ENCODE data around the gene PARD6G. TPM values are rescaled to one million over a fixed set of nuclear protein-coding genes. Genes with fewer than 3 reads are reported as not detected.

Gene PARD6G
- total RNA-seq, 1 experiment from 2014 or later: 1.5 TPM

- no peak overlapping the region for H3K4me3 Mint-ChIP-seq (ENCODE audit: low read depth, unreplicated experiment)
- TF ChIP-seq, protein P1, sequence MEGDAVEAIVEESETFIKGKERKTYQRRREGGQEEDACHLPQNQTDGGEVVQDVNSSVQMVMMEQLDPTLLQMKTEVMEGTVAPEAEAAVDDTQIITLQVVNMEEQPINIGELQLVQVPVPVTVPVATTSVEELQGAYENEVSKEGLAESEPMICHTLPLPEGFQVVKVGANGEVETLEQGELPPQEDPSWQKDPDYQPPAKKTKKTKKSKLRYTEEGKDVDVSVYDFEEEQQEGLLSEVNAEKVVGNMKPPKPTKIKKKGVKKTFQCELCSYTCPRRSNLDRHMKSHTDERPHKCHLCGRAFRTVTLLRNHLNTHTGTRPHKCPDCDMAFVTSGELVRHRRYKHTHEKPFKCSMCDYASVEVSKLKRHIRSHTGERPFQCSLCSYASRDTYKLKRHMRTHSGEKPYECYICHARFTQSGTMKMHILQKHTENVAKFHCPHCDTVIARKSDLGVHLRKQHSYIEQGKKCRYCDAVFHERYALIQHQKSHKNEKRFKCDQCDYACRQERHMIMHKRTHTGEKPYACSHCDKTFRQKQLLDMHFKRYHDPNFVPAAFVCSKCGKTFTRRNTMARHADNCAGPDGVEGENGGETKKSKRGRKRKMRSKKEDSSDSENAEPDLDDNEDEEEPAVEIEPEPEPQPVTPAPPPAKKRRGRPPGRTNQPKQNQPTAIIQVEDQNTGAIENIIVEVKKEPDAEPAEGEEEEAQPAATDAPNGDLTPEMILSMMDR (IDR thresholded peaks at IDR 0.05; ENCODE audit: unreplicated experiment): peak; percentile 77
- H3K36me3 Mint-ChIP-seq (ENCODE audit: insufficient read depth, unreplicated experiment): peaks cover 5% of the 10 kb centered on the region
- BruUV-seq (replicated peaks): no TSS peak
- H3K27ac Mint-ChIP-seq (ENCODE audit: unreplicated experiment): no peak overlapping the region
- intact Hi-C loops (cut with micrococcal nuclease; ENCODE audit: unreplicated experiment): no loop called here
- H3K4me1 Mint-ChIP-seq (ENCODE audit: low read depth, unreplicated experiment): no peaks in the 10 kb centered on the region
- DNase-seq: peak; percentile 62
- CTCF ChIA-PET: no interaction called here
- H3K27me3 Mint-ChIP-seq (ENCODE audit: unreplicated experiment): no peaks in the 10 kb centered on the region
- H3K9me3 Mint-ChIP-seq (ENCODE audit: low read depth, unreplicated experiment): no peaks in the 10 kb centered on the region
Measured at GRCh38 chr18:80157708-80158343, 89.5 kb downstream of the PARD6G start.

DNA sequence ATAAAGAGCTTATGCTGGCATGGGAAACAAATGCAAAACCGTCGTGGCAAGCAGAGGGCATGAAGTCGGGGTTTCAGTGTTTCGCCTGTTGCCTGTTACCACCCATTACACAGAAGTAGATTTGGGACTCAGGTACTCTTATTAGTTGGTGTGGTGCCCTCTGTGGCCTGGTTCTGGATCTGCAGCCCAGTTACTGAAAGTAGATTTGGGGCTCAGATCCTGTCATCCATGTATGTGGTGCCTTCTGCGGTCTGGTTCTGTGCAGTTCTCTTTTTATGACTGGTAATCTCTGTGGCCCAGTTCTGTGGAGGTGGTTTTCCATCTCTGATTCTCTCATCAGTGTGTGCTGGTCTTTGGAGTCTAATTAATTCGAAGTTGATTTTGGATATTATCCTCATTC is 93.0 kb downstream of the PARD6G start:
- Mint-ChIP-seq H3K9me3 (ENCODE audit: low read depth, unreplicated experiment) (no peaks in the 10 kb centered on the region), H3K4me1 (ENCODE audit: low read depth, unreplicated experiment) (no peaks in the 10 kb centered on the region)
- peak; percentile 12 for DNase-seq

GRCh38 chr18:80149667-80150066 is 97.6 kb downstream of the PARD6G start:
- no peaks in the 10 kb centered on the region for H3K9me3 Mint-ChIP-seq (ENCODE audit: low read depth, unreplicated experiment)
- TF ChIP-seq, protein P1 (IDR thresholded peaks at IDR 0.05; ENCODE audit: unreplicated experiment): no peak
- intact Hi-C loops (cut with micrococcal nuclease; ENCODE audit: unreplicated experiment): loop anchor here (10.0 kb wide), 1 partner anchor 115 kb away; the partner anchor contains the start of gene RBFA
- no peaks in the 10 kb centered on the region for H3K4me1 Mint-ChIP-seq (ENCODE audit: low read depth, unreplicated experiment)
- H3K36me3 Mint-ChIP-seq (ENCODE audit: insufficient read depth, unreplicated experiment): peaks cover 15% of the 10 kb centered on the region
- H3K4me3 Mint-ChIP-seq (ENCODE audit: low read depth, unreplicated experiment): no peak overlapping the region
- H3K27ac Mint-ChIP-seq (ENCODE audit: unreplicated experiment): no peak overlapping the region
- BruUV-seq (replicated peaks): no TSS peak
- CTCF ChIA-PET: no interaction called here
- no peak for DNase-seq
- H3K27me3 Mint-ChIP-seq (ENCODE audit: unreplicated experiment): no peaks in the 10 kb centered on the region

More for the DNA sequence above, 93.0 kb downstream of the PARD6G start:
- H3K27me3 Mint-ChIP-seq (ENCODE audit: unreplicated experiment): no peaks in the 10 kb centered on the region
- CTCF ChIA-PET: no interaction called here
- no TSS peak for BruUV-seq (replicated peaks)
- H3K36me3 Mint-ChIP-seq (ENCODE audit: insufficient read depth, unreplicated experiment): no peaks in the 10 kb centered on the region
- intact Hi-C loops (cut with micrococcal nuclease; ENCODE audit: unreplicated experiment): no loop called here
- H3K27ac Mint-ChIP-seq (ENCODE audit: unreplicated experiment): no peak overlapping the region
- no peak overlapping the region for H3K4me3 Mint-ChIP-seq (ENCODE audit: low read depth, unreplicated experiment)
- TF ChIP-seq, protein P1 (IDR thresholded peaks at IDR 0.05; ENCODE audit: unreplicated experiment): no peak

DNA sequence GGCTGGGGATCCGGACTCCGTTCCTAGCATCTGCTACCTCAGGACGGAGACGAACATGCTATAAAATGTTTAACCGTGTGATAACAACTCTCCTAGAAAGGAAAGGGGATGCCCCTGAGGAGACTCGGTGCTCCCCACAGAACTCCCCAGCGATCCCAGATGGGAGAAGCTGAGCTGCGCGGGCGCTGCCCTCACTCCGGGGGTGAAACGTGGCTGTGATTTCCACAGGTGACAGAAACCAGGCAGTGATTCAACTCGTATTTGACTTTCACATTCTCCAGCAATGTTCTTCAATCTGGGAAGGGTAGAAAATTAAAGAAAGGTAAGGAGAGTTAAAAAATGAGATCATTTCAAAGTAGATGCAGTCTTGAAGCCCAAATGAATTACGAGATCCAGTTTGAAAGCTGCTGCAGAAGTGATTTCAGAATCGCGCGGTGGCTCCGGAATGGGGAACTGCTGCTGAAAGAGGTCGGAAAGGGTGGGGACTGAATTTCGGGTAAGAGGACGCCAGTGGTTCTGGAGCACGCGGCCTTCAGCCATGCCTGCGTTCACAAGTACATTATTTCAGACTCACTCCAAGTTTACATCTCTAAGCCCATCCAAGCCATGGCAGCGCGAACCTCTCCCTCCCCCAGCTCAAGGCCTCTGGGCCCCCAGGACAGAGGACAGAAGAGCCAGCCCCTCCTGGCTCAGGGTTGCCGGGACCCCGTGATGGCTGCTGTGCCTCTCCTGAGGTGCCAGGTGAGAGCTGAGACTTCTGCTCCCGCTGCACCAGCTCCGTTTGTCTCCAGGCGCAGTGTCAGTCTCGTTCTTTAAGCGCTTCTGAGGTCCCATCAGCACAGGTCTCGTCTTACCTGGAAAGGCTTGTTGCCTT is 98.8 kb downstream of the PARD6G start:
- TF ChIP-seq, protein P1 (IDR thresholded peaks at IDR 0.05; ENCODE audit: unreplicated experiment): no peak
- TSS peak; percentile 61 for BruUV-seq (replicated peaks)
- no peaks in the 10 kb centered on the region for H3K27me3 Mint-ChIP-seq (ENCODE audit: unreplicated experiment)
- peak overlapping the region; percentile 68 for H3K4me3 Mint-ChIP-seq (ENCODE audit: low read depth, unreplicated experiment)
- H3K36me3 Mint-ChIP-seq (ENCODE audit: insufficient read depth, unreplicated experiment): peaks cover 15% of the 10 kb centered on the region
- no peak for DNase-seq
- no peak overlapping the region for H3K27ac Mint-ChIP-seq (ENCODE audit: unreplicated experiment)
- H3K4me1 Mint-ChIP-seq (ENCODE audit: low read depth, unreplicated experiment): no peaks in the 10 kb centered on the region
- CTCF ChIA-PET: no interaction called here
- intact Hi-C loops (cut with micrococcal nuclease; ENCODE audit: unreplicated experiment): loop anchor here (10.0 kb wide), 1 partner anchor 114 kb away; the partner anchor contains the start of gene RBFA
- H3K9me3 Mint-ChIP-seq (ENCODE audit: low read depth, unreplicated experiment): no peaks in the 10 kb centered on the region
